KMS-11 (cell line): ENCODE data around the gene MAMDC4.
A peak's percentile ranks its signal among the peaks of the same experiment; 100 is the strongest.

Experiments
- H2AFZ ChIP-seq: fragments of 200-600 bp; sonication (generic); 2 replicates; pipeline ENCODE4 v1.6.1; 2016; ENCODE audit warnings: antibody characterized with exemption, mixed run types, low read depth
- H3K27ac ChIP-seq: fragments of 200-600 bp; sonication (generic); 2 replicates; pipeline ENCODE4 v1.6.1; 2016; ENCODE audit warnings: mild to moderate bottlenecking, mixed run types
- H3K27me3 ChIP-seq: fragments of 200-600 bp; sonication (generic); 2 replicates; pipeline ENCODE4 v1.6.1; 2017; ENCODE audit warnings: mild to moderate bottlenecking, low read depth, mixed run types, moderate library complexity; ENCODE audit not compliant: insufficient read depth
- H3K36me3 ChIP-seq: fragments of 200-600 bp; sonication (generic); 2 replicates; pipeline ENCODE4 v1.6.1; 2017; ENCODE audit warnings: mild to moderate bottlenecking, mixed run types; ENCODE audit not compliant: insufficient read depth
- H3K4me1 ChIP-seq: fragments of 200-600 bp; sonication (generic); 2 replicates; pipeline ENCODE4 v1.6.1; 2016; ENCODE audit warnings: mild to moderate bottlenecking, low read depth, mixed run types; ENCODE audit not compliant: poor library complexity, severe bottlenecking
- H3K4me2 ChIP-seq: fragments of 200-600 bp; sonication (generic); 2 replicates; pipeline ENCODE4 v1.7.0; 2016; ENCODE audit warnings: mild to moderate bottlenecking, mixed run types
- H3K4me3 ChIP-seq: fragments of 200-600 bp; sonication (generic); IDR thresholded peaks from 2 replicates; pipeline ENCODE4 v1.6.1; 2017; ENCODE audit warnings: low read depth, low read length, mixed read lengths; ENCODE audit not compliant: insufficient read depth
- H3K79me2 ChIP-seq: fragments of 200-600 bp; sonication (generic); 2 replicates; pipeline ENCODE4 v1.6.1; 2016; ENCODE audit warnings: low read depth, mixed run types; ENCODE audit not compliant: insufficient read depth
- H3K9ac ChIP-seq: fragments of 200-600 bp; sonication (generic); 2 replicates; pipeline ENCODE4 v1.6.1; 2016; ENCODE audit warnings: mild to moderate bottlenecking, mixed run types
- H4K20me1 ChIP-seq: fragments of 200-600 bp; sonication (generic); 2 replicates; pipeline ENCODE4 v1.6.1; 2016; ENCODE audit warnings: mild to moderate bottlenecking, mixed run types; ENCODE audit not compliant: insufficient read depth
- CTCF ChIP-seq: fragments of 200-600 bp; sonication (generic); conservative IDR thresholded peaks from 2 replicates; pipeline ENCODE4 v1.6.1; 2017; ENCODE audit warnings: low read depth, mild to moderate bottlenecking, antibody characterized with exemption, low read length, moderate library complexity, mixed read lengths

Gene MAMDC4

GRCh38 chr9:136808075-136808805 is 43.9 kb upstream of the MAMDC4 start:
- peak overlapping the region; percentile 55; the same call in 1 of the 2 replicates for H3K27ac ChIP-seq
- H3K36me3 ChIP-seq = no peaks in the 10 kb centered on the region; the same call in 1 of the 2 replicates
- H3K4me2 ChIP-seq = peak overlapping the region; percentile 57
- peak overlapping the region; percentile 79 for H3K9ac ChIP-seq
- peak overlapping the region; percentile 59 for H2AFZ ChIP-seq
- H3K79me2 ChIP-seq = peaks cover 41% of the 10 kb centered on the region
- H4K20me1 ChIP-seq = 0 out of 2 replicates have a peak, but pooled peaks cover 3% of the 10 kb centered on the region
- no peak for TF ChIP-seq CTCF
- H3K27me3 ChIP-seq = no peaks in the 10 kb centered on the region
- no peak overlapping the region for H3K4me3 ChIP-seq
- H3K4me1 ChIP-seq = peaks cover 22% of the 10 kb centered on the region

- H2AFZ ChIP-seq = no peak overlapping the region
- H3K79me2 ChIP-seq = peaks cover 41% of the 10 kb centered on the region
- H3K9ac ChIP-seq = peak overlapping the region; percentile 79
- no peak overlapping the region for H3K27ac ChIP-seq
- H3K4me1 ChIP-seq = peaks cover 22% of the 10 kb centered on the region
- H3K36me3 ChIP-seq = no peaks in the 10 kb centered on the region; the same call in 1 of the 2 replicates
- TF ChIP-seq CTCF = no peak
- H3K27me3 ChIP-seq = no peaks in the 10 kb centered on the region
- 0 out of 2 replicates have a peak, but pooled peaks cover 3% of the 10 kb centered on the region for H4K20me1 ChIP-seq
- H3K4me3 ChIP-seq = no peak overlapping the region
- H3K4me2 ChIP-seq = peak overlapping the region; percentile 57
Observed at GRCh38 chr9:136808806-136809158, 43.4 kb upstream of the MAMDC4 start.

- H3K4me3 ChIP-seq = no peak overlapping the region
- H3K4me2 ChIP-seq = no peak overlapping the region
- 0 out of 2 replicates have a peak, but pooled peaks cover 4% of the 10 kb centered on the region for H4K20me1 ChIP-seq
- no peaks in the 10 kb centered on the region for H3K27me3 ChIP-seq
- H3K9ac ChIP-seq = no peak overlapping the region
- no peak overlapping the region for H3K27ac ChIP-seq
- no peak overlapping the region for H2AFZ ChIP-seq
- H3K36me3 ChIP-seq = no peaks in the 10 kb centered on the region; the same call in 1 of the 2 replicates
- peaks cover 38% of the 10 kb centered on the region for H3K79me2 ChIP-seq
- TF ChIP-seq CTCF = no peak
- peaks cover 2% of the 10 kb centered on the region for H3K4me1 ChIP-seq
Observed at GRCh38 chr9:136814725-136815421, 37.3 kb upstream of the MAMDC4 start.

GRCh38 chr9:136815422-136815782 is 36.7 kb upstream of the MAMDC4 start:
- no peak overlapping the region for H2AFZ ChIP-seq
- no peaks in the 10 kb centered on the region for H3K4me1 ChIP-seq
- H3K4me3 ChIP-seq = no peak overlapping the region
- TF ChIP-seq CTCF = no peak
- H3K4me2 ChIP-seq = no peak overlapping the region
- no peaks in the 10 kb centered on the region for H3K36me3 ChIP-seq
- 0 out of 2 replicates have a peak, but pooled peaks cover 4% of the 10 kb centered on the region for H4K20me1 ChIP-seq
- H3K27me3 ChIP-seq = no peaks in the 10 kb centered on the region
- H3K79me2 ChIP-seq = peaks cover 32% of the 10 kb centered on the region
- no peak overlapping the region for H3K9ac ChIP-seq
- H3K27ac ChIP-seq = no peak overlapping the region
